Caco-2 (cell line): ENCODE measurements around the gene TMOD1. TPM values are rescaled to one million over a fixed set of nuclear protein-coding genes. Genes with fewer than 3 reads are reported as not detected.

ENCODE experiments used
- BruUV-seq: library from RNA; stranded (reverse); fragments of 400-500 nt; replicated peaks from 2 replicates; lab custom pipeline; 2021; lab: Mats Ljungman, UMichigan
- CTCF ChIA-PET: fragments of 300-600 bp; sonication (Branson Sonifier 250); formaldehyde crosslinking; loops from one replicate; lab custom pipeline; 2022; ENCODE audit warnings: antibody characterized with exemption; lab: Charles Lee
- POLR2A ChIA-PET: fragments of 300-600 bp; sonication (Branson Sonifier 250); formaldehyde crosslinking; loops from one replicate; lab custom pipeline; 2022; ENCODE audit warnings: antibody characterized with exemption; lab: Charles Lee
- DNase-seq, 2 experiments: peaks; one replicate each; pipeline versions ENCODE4 v3.0.0 to v3.0.0-alpha.2; 2020 to 2022
- H3K27me3 ChIP-seq: replicated peaks from 2 replicates; pipeline ENCODE4 v1.6.0; 2011; ENCODE audit warnings: low read length; ENCODE audit not compliant: control insufficient read depth, insufficient read depth
- H3K36me3 ChIP-seq: 2 replicates; pipeline ENCODE4 v1.5.1; 2011; ENCODE audit warnings: low read length; ENCODE audit not compliant: control insufficient read depth, insufficient read depth
- H3K4me1 ChIP-seq: fragments of 250-450 bp; sonication (Bioruptor Pico); 2 replicates; pipeline ENCODE4 v1.5.1; 2020; ENCODE audit warnings: mild to moderate bottlenecking
- H3K4me3 ChIP-seq: 2 replicates; pipeline ENCODE4 v1.5.1; 2011; ENCODE audit warnings: low read depth, mild to moderate bottlenecking, control low read depth, low read length
- H3K9me3 ChIP-seq: fragments of 250-450 bp; sonication (Bioruptor Pico); 2 replicates; pipeline ENCODE4 v1.5.1; 2020; ENCODE audit warnings: mild to moderate bottlenecking, moderate library complexity
- H3K27ac Mint-ChIP-seq: one replicate; pipeline ENCODE4 v1.8.0; 2022; ENCODE audit warnings: mixed read lengths; ENCODE audit not compliant: unreplicated experiment
- H3K27me3 Mint-ChIP-seq: one replicate; pipeline ENCODE4 v1.8.0; 2022; ENCODE audit warnings: mixed read lengths; ENCODE audit not compliant: insufficient read depth, unreplicated experiment
- H3K36me3 Mint-ChIP-seq: one replicate; pipeline ENCODE4 v1.8.0; 2022; ENCODE audit warnings: mild to moderate bottlenecking, mixed read lengths; ENCODE audit not compliant: insufficient read depth, unreplicated experiment
- H3K4me1 Mint-ChIP-seq: one replicate; pipeline ENCODE4 v1.8.0; 2022; ENCODE audit warnings: low read depth, mixed read lengths; ENCODE audit not compliant: unreplicated experiment
- H3K4me3 Mint-ChIP-seq: one replicate; pipeline ENCODE4 v1.8.0; 2022; ENCODE audit warnings: mild to moderate bottlenecking, moderate library complexity, mixed read lengths; ENCODE audit not compliant: unreplicated experiment
- H3K9me3 Mint-ChIP-seq: one replicate; pipeline ENCODE4 v1.8.0; 2022; ENCODE audit warnings: mixed read lengths; ENCODE audit not compliant: unreplicated experiment
- CTCF ChIP-seq, 2 experiments: fragments of 200-600 bp in 1 of 2; IDR thresholded peaks; 1 replicate in 1 of 2; 2 replicates in 1 of 2; pipeline versions ENCODE4 v1.5.1 to v1.8.0; 2011 to 2022; ENCODE audit warnings: antibody characterized with exemption in 1 of 2, control low read depth in 1 of 2, inconsistent platforms in 1 of 2, low read depth in 1 of 2, low read length in 1 of 2, mild to moderate bottlenecking in 1 of 2, moderate library complexity in 1 of 2; ENCODE audit not compliant: insufficient read depth in 1 of 2, severe bottlenecking in 1 of 2, unreplicated experiment in 1 of 2
- intact Hi-C: fragments of 100-400 bp; cut with micrococcal nuclease; formaldehyde crosslinking; loops from one replicate; pipeline ENCODE4 v1.10.0; 2022; ENCODE audit not compliant: unreplicated experiment
- total RNA-seq: library from RNA; stranded (reverse); gene quantifications from 2 replicates; pipeline ENCODE4 v1.2.3, GENCODE V29; 2022

The TMOD1 gene
- total RNA-seq, 1 experiment from 2014 or later: 1.1 TPM

- Histone ChIP-seq H3K36me3 (peaks cover 1% of the 10 kb centered on the region), H3K4me3 (no peak overlapping the region), H3K9me3 (no peaks in the 10 kb centered on the region), H3K4me1 (no peaks in the 10 kb centered on the region), H3K27me3 (no peaks in the 10 kb centered on the region)
- Mint-ChIP-seq H3K4me1 (no peaks in the 10 kb centered on the region), H3K4me3 (no peak overlapping the region), H3K9me3 (peaks cover 7% of the 10 kb centered on the region), H3K27me3 (no peaks in the 10 kb centered on the region), H3K36me3 (peaks cover 7% of the 10 kb centered on the region), H3K27ac (no peak overlapping the region)
- ChIA-PET CTCF (no interaction called here), POLR2A (no interaction called here)
- TF ChIP-seq CTCF (IDR thresholded peaks at IDR 0.05; ENCODE audit: insufficient read depth in 1 of 2, low read depth in 1 of 2, low read length in 1 of 2, severe bottlenecking in 1 of 2, unreplicated experiment in 1 of 2): no peak
- DNase-seq: no peak
- no TSS peak for BruUV-seq
- intact Hi-C loops: no loop called here
Observed at GRCh38 chr9:97459326-97459725, 42.1 kb upstream of the TMOD1 start.

DNA sequence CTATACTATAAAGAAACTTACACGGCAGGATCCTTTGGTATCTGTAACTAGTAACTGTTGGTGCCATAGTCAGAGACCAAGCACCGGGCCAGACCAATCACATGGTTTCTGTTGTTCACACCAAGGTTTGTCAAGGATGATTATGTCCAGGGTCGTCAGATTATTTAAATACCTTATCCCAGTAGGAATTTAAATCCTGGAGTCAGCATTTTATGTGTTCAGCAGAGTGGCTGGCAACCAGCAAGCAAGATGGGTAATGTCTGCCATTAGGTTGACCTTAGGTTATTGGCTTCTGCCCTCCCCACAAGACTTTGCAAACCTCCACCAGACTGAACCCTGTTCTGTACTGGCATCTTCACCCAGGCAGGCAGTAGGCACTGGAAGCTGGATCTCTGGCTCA, 39.3 kb upstream of the TMOD1 start:
- intact Hi-C loops: no loop called here
- H3K27me3 Mint-ChIP-seq: no peaks in the 10 kb centered on the region
- CTCF ChIA-PET: no interaction called here

DNA sequence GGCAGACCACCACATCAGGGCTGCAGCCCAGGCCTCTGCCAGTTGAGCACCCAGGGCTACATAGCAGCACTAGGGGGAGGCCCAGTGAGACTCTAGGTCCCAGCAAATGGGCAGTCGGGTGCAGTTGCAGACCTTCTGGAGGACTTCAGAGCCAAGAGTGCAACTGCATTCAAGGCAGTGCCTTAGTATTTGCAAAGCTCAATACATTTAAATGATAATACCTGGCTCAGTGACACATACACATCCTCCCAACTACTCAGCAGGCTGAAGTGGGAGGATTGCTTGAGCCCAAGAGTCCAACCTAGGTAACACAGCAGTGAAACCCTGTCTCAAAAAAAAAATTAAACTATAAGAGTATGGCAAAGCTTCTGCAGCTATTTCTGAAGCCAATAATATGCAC, 38.6 kb upstream of the TMOD1 start:
- Histone ChIP-seq H3K4me3 (no peak overlapping the region), H3K36me3 (peaks cover 2% of the 10 kb centered on the region), H3K27me3 (no peaks in the 10 kb centered on the region), H3K9me3 (no peaks in the 10 kb centered on the region), H3K4me1 (no peaks in the 10 kb centered on the region)
- intact Hi-C loops: no loop called here
- no TSS peak for BruUV-seq
- no peak overlapping the region for H3K27ac Mint-ChIP-seq
- TF ChIP-seq CTCF (IDR thresholded peaks at IDR 0.05; ENCODE audit: insufficient read depth in 1 of 2, low read depth in 1 of 2, low read length in 1 of 2, severe bottlenecking in 1 of 2, unreplicated experiment in 1 of 2): no peak
- H3K36me3 Mint-ChIP-seq: peaks cover 5% of the 10 kb centered on the region
- DNase-seq: no peak
- no peak overlapping the region for H3K4me3 Mint-ChIP-seq
- H3K9me3 Mint-ChIP-seq: no peaks in the 10 kb centered on the region
- POLR2A ChIA-PET: no interaction called here
- CTCF ChIA-PET: no interaction called here
- no peaks in the 10 kb centered on the region for H3K27me3 Mint-ChIP-seq
- H3K4me1 Mint-ChIP-seq: no peaks in the 10 kb centered on the region

More for the DNA sequence above, 39.3 kb upstream of the TMOD1 start:
- no peak overlapping the region for H3K4me3 Mint-ChIP-seq
- Histone ChIP-seq H3K36me3 (peaks cover 2% of the 10 kb centered on the region), H3K9me3 (no peaks in the 10 kb centered on the region), H3K4me1 (no peaks in the 10 kb centered on the region), H3K27me3 (no peaks in the 10 kb centered on the region), H3K4me3 (no peak overlapping the region)
- H3K9me3 Mint-ChIP-seq: no peaks in the 10 kb centered on the region
- peaks cover 5% of the 10 kb centered on the region for H3K36me3 Mint-ChIP-seq
- H3K27ac Mint-ChIP-seq: no peak overlapping the region
- POLR2A ChIA-PET: no interaction called here
- no TSS peak for BruUV-seq
- H3K4me1 Mint-ChIP-seq: no peaks in the 10 kb centered on the region
- no peak for DNase-seq
- TF ChIP-seq CTCF (IDR thresholded peaks at IDR 0.05; ENCODE audit: insufficient read depth in 1 of 2, low read depth in 1 of 2, low read length in 1 of 2, severe bottlenecking in 1 of 2, unreplicated experiment in 1 of 2): no peak
